GM21390 (cell line): ENCODE measurements around the gene RPL27.

Experiments
- ATAC-seq: cut with Tn5 transposase; IDR thresholded peaks from one replicate; pipeline ENCODE4 v1.9.1; 2021; ENCODE audit not compliant: unreplicated experiment

The RPL27 gene

DNA sequence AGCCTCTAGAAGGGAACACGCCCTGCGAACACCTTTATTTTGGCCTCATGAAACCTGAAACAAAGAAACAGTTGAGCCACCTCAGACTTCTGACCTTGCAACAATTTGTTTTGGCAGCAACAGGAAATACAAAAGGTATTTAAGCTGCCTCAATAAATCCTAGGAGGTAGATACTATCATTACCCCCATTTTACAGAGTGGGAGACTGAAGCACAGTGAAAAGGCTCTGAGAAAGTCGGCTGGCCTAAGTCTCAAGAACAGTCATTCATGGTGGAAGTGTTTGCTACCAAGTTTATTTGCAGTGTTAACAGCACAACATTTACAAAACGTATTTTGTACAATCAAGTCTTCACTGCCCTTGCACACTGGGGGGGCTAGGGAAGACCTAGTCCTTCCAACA is 45.8 kb downstream of the RPL27 start:
- ATAC-seq: no peak

DNA sequence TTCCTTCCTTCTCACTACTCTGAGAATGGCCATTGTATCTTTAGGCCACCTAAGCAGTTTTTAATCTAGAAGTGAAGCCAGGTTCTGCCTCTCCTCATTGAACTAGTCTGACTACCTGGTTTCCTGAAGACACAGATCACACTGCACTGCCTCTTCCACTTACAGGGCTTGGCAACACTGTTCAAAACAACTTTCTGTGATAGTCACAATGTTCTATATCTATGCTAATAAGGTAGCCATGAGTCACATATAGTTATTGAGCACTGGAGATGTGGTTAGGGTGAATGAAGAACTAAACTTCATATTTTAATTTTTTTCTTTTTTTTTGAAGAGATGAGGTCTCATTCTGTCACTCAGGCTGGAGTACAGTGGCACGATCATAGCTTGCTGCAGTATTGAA is 53.8 kb downstream of the RPL27 start:
- ATAC-seq: no peak
